CD14-positive monocyte (primary cell): Measurements from ENCODE around the gene LPO. TPM values are rescaled to one million over a fixed set of nuclear protein-coding genes. Genes with fewer than 3 reads are reported as not detected.

ENCODE experiments used
- DNase-seq, 3 donors: peaks; one replicate each; pipeline ENCODE4 v3.0.0-alpha.2; 2011 to 2022
- H2AFZ ChIP-seq: 2 replicates; pipeline ENCODE4 v1.6.0; 2012; ENCODE audit warnings: mild to moderate bottlenecking, low read depth, low read length, inconsistent platforms; ENCODE audit not compliant: insufficient read depth, poor library complexity, severe bottlenecking
- H3K27ac ChIP-seq, 2 donors: 1 replicate in 1 of 2; 2 replicates in 1 of 2; pipeline ENCODE4 v1.5.1; 2012 to 2013; ENCODE audit warnings: low read length in 2 of 2, control low read depth in 1 of 2, inconsistent platforms in 1 of 2, low read depth in 1 of 2, mild to moderate bottlenecking in 1 of 2
- H3K27me3 ChIP-seq, 2 donors: one replicate each; pipeline versions ENCODE4 v1.6.0 to v1.6.1; 2011 to 2013; ENCODE audit warnings: low read length in 2 of 2; ENCODE audit not compliant: control insufficient read depth in 2 of 2, insufficient read depth in 2 of 2
- H3K36me3 ChIP-seq, 2 donors: replicated peaks in 1 of 2; 1 replicate in 1 of 2; 2 replicates in 1 of 2; pipeline versions ENCODE4 v1.5.1 to v1.6.1; 2012 to 2013; ENCODE audit warnings: low read length in 2 of 2, control low read depth in 1 of 2, inconsistent platforms in 1 of 2, mild to moderate bottlenecking in 1 of 2; ENCODE audit not compliant: insufficient read depth in 2 of 2, control insufficient read depth in 1 of 2
- H3K4me1 ChIP-seq, 2 donors: 1 replicate in 1 of 2; 2 replicates in 1 of 2; pipeline versions ENCODE4 v1.5.1 to v1.6.1; 2012 to 2013; ENCODE audit warnings: low read length in 2 of 2, control low read depth in 1 of 2, inconsistent platforms in 1 of 2, mild to moderate bottlenecking in 1 of 2, moderate library complexity in 1 of 2; ENCODE audit not compliant: insufficient read depth in 2 of 2, control insufficient read depth in 1 of 2
- H3K4me2 ChIP-seq: replicated peaks from 2 replicates; pipeline ENCODE3; 2012; ENCODE audit warnings: low read length, moderate library complexity, mild to moderate bottlenecking; ENCODE audit not compliant: poor library complexity, severe bottlenecking; ENCODE audit errors: extremely low read depth
- H3K4me3 ChIP-seq, 3 experiments: fragments of 200-600 bp in 1 of 3; sonication (generic) in 1 of 3; replicated peaks in 1 of 3; 1 replicate in 2 of 3; 2 replicates in 1 of 3; pipeline ENCODE4 v1.5.1; 2011 to 2013; ENCODE audit warnings: low read length in 3 of 3, mild to moderate bottlenecking in 3 of 3, control low read depth in 2 of 3, low read depth in 2 of 3, inconsistent platforms in 1 of 3, moderate library complexity in 1 of 3
- H3K79me2 ChIP-seq: 2 replicates; pipeline ENCODE4 v1.6.0; 2012; ENCODE audit warnings: mild to moderate bottlenecking, control low read depth, inconsistent platforms, low read length, moderate library complexity; ENCODE audit not compliant: insufficient read depth
- H3K9ac ChIP-seq: 2 replicates; pipeline ENCODE4 v1.6.0; 2017; ENCODE audit warnings: low read length, mild to moderate bottlenecking; ENCODE audit not compliant: insufficient read depth, poor library complexity, severe bottlenecking
- H3K9me3 ChIP-seq, 2 donors: replicated peaks in 1 of 2; 1 replicate in 1 of 2; 2 replicates in 1 of 2; pipeline versions ENCODE4 v1.5.1 to v1.6.1; 2012 to 2013; ENCODE audit warnings: low read length in 2 of 2, control low read depth in 1 of 2; ENCODE audit not compliant: control insufficient read depth in 1 of 2, insufficient read depth in 1 of 2
- H4K20me1 ChIP-seq: 2 replicates; pipeline ENCODE4 v1.6.0; 2012; ENCODE audit warnings: mild to moderate bottlenecking, low read length, control low read depth, moderate library complexity; ENCODE audit not compliant: insufficient read depth
- H3K27ac Mint-ChIP-seq, 7 donors: one replicate each; pipeline ENCODE4 v1.8.0; 2020; ENCODE audit warnings: mild to moderate bottlenecking in 7 of 7, mixed read lengths in 7 of 7, moderate library complexity in 6 of 7, inconsistent platforms in 2 of 7
- H3K27me3 Mint-ChIP-seq, 3 donors: one replicate each; pipeline ENCODE4 v1.8.0; 2021 to 2022; ENCODE audit warnings: low read depth in 3 of 3, mild to moderate bottlenecking in 3 of 3, mixed read lengths in 3 of 3, moderate library complexity in 3 of 3, inconsistent platforms in 1 of 3
- H3K36me3 Mint-ChIP-seq, 2 donors: one replicate each; pipeline ENCODE4 v1.8.0; 2020; ENCODE audit warnings: mixed read lengths in 2 of 2, inconsistent platforms in 1 of 2, mild to moderate bottlenecking in 1 of 2
- H3K4me1 Mint-ChIP-seq: one replicate; pipeline ENCODE4 v1.8.0; 2020; ENCODE audit warnings: mild to moderate bottlenecking, mixed read lengths
- H3K4me3 Mint-ChIP-seq, 2 donors: one replicate each; pipeline ENCODE4 v1.8.0; 2020; ENCODE audit warnings: mild to moderate bottlenecking in 2 of 2, mixed read lengths in 2 of 2, moderate library complexity in 1 of 2
- H3K9me3 Mint-ChIP-seq, 7 donors: one replicate each; pipeline ENCODE4 v1.8.0; 2020 to 2022; ENCODE audit warnings: mixed read lengths in 7 of 7, mild to moderate bottlenecking in 6 of 7, moderate library complexity in 6 of 7, inconsistent platforms in 2 of 7
- WGBS: methylation state at CpG from one replicate; pipeline ENCODE4 v1.1.5; 2013; ENCODE audit warnings: missing lambda C conversion rate; ENCODE audit not compliant: insufficient coverage; 5-methylcytosine and 5-hydroxymethylcytosine counted together
- intact Hi-C, 2 donors: fragments of 100-400 bp; cut with micrococcal nuclease; formaldehyde crosslinking; loops; one replicate each; pipeline versions ENCODE4 v1.15.0 to v1.15.1; 2023
- polyA plus RNA-seq, 3 donors: library from polyadenylated mRNA; depleted of rRNA in 1 of 3; unstranded in 2 of 3; stranded (reverse) in 1 of 3; fragments of 300-500 nt in 2 of 3; fragments of >200 nt in 1 of 3; fragmentation: Illumina TruSeq in 2 of 3; gene quantifications; 1 replicate in 2 of 3; 2 replicates in 1 of 3; pipeline ENCODE4 v1.2.3, GENCODE V29; 2012 to 2021
- TF ChIP-seq, protein P1 (sequence below): fragments of 200-600 bp; IDR thresholded peaks from one replicate; pipeline ENCODE4 v1.8.0; 2022; ENCODE audit warnings: antibody characterized with exemption, mild to moderate bottlenecking

Gene LPO
- polyA plus RNA-seq, 3 donors, result 0.04 to 0.43 TPM; not detected in 1

DNA sequence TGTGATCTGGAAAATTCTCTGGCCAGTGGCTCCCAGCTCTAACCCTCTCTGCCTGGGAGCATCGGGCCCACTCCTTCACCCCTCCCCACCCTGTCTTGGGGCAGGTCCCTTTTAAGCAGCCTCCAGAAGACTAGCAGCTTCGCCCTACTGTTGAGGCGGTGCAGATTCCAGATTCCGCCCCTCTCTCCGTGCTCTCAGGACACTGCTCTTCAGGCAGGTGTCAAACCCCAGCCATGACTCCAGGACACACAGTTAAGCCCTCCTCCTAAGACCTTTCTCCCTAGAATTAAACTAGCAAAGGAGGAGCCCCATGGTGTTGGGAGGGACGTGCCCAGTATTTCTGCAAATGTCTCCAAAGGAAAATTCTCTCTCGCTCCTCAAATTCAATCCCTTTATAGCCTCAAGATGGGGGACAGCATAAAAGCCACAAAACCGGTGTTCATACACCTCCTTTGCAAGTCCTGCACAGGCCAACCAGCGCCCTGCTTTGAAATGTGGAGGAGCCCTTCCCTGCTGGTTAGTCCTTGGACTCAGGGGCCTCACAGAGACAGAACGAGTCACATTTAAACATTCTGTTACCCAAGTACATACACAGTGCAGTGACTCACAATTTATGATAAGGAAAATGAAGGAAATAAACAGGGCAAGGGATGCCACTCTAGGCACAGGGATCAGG lies 7.2 kb downstream of the LPO start:
- Histone ChIP-seq H3K9me3 (no peaks in the 10 kb centered on the region), H3K36me3 (no peaks in the 10 kb centered on the region), H3K4me2 (no peak overlapping the region), H3K9ac (no peak overlapping the region), H3K27me3 (peaks cover 11 to 45% of the 10 kb centered on the region in 2 donors), H3K27ac (no peak overlapping the region), H3K4me1 (peaks cover 19 to 26% of the 10 kb centered on the region in 2 donors), H3K79me2 (no peaks in the 10 kb centered on the region), H4K20me1 (no peaks in the 10 kb centered on the region), H2AFZ (no peak overlapping the region), H3K4me3 (no peak overlapping the region)
- TF ChIP-seq, protein P1, sequence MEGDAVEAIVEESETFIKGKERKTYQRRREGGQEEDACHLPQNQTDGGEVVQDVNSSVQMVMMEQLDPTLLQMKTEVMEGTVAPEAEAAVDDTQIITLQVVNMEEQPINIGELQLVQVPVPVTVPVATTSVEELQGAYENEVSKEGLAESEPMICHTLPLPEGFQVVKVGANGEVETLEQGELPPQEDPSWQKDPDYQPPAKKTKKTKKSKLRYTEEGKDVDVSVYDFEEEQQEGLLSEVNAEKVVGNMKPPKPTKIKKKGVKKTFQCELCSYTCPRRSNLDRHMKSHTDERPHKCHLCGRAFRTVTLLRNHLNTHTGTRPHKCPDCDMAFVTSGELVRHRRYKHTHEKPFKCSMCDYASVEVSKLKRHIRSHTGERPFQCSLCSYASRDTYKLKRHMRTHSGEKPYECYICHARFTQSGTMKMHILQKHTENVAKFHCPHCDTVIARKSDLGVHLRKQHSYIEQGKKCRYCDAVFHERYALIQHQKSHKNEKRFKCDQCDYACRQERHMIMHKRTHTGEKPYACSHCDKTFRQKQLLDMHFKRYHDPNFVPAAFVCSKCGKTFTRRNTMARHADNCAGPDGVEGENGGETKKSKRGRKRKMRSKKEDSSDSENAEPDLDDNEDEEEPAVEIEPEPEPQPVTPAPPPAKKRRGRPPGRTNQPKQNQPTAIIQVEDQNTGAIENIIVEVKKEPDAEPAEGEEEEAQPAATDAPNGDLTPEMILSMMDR, result no peak
- peak overlapping the region in 1 of 2 donors; percentile 40 for H3K4me3 Mint-ChIP-seq
- peaks cover 47 to 80% (median 67%) of the 10 kb centered on the region in 3 donors for H3K27me3 Mint-ChIP-seq
- intact Hi-C loops, result no loop called here
- 87% methylated on average over 4 of the region's 10 CpGs for WGBS
- H3K4me1 Mint-ChIP-seq, result peaks cover 22% of the 10 kb centered on the region
- peaks cover 0 to 3% (median 0%) of the 10 kb centered on the region in 7 donors for H3K9me3 Mint-ChIP-seq
- no peak overlapping the region for H3K27ac Mint-ChIP-seq
- no peak for DNase-seq
- peaks cover 0 to 2% of the 10 kb centered on the region in 2 donors for H3K36me3 Mint-ChIP-seq

DNA sequence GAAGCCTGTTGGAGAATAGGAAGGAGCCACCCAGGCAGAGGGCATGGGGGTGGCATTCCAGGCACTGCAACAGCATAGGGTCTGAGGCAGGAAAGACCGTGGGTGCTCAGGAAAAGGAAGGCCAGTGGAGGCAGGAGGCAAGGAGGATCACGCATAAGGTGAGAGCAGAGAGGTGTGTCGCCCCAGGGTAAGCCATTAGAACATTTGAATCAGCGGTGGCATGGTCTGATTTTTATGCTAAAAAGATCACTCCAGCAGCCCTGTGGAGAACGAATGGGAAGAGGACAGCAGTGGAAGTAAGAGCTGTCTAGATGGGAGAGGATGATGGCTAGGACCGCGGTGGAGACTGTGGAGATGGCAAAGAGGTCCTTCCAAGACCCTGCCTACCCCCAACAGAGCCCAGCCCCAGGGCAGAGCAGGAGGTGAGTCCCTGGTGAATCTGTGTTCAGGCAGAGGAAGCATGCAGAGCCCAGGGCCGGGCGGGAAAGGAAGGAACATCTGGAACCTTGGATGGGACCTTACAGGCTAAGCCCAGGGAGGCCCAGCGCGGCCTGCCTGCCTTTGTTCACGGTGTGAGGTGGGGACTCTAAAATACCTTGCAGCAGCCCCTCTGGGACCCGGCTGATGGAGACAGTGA lies 7.8 kb downstream of the LPO start:
- WGBS, result 88% methylated on average over 10 of the region's 13 CpGs
- intact Hi-C loops, result no loop called here
- peaks cover 0 to 2% of the 10 kb centered on the region in 2 donors for H3K36me3 Mint-ChIP-seq

More for the DNA sequence above, 7.8 kb downstream of the LPO start:
- Histone ChIP-seq H3K36me3 (no peaks in the 10 kb centered on the region), H2AFZ (no peak overlapping the region), H3K27ac (no peak overlapping the region), H3K4me1 (peaks cover 19 to 26% of the 10 kb centered on the region in 2 donors), H3K9me3 (no peaks in the 10 kb centered on the region), H3K79me2 (no peaks in the 10 kb centered on the region), H3K9ac (no peak overlapping the region), H3K27me3 (peaks cover 11 to 47% of the 10 kb centered on the region in 2 donors), H3K4me2 (no peak overlapping the region), H4K20me1 (no peaks in the 10 kb centered on the region), H3K4me3 (no peak overlapping the region)
- Mint-ChIP-seq H3K27ac (peak overlapping the region in 1 of 7 donors; percentile 52), H3K4me3 (peak overlapping the region in 1 of 2 donors; percentile 59), H3K9me3 (peaks cover 0 to 3% (median 0%) of the 10 kb centered on the region in 7 donors), H3K27me3 (peaks cover 53 to 80% (median 69%) of the 10 kb centered on the region in 3 donors), H3K4me1 (peaks cover 20% of the 10 kb centered on the region)
- TF ChIP-seq, protein P1, result no peak
- no peak for DNase-seq
